GM21526 (cell line): ENCODE results near the gene STUM.
A peak's percentile ranks its signal among the peaks of the same experiment; 100 is the strongest.

ENCODE experiments used
- ATAC-seq: cut with Tn5 transposase; IDR thresholded peaks from one replicate; pipeline ENCODE4 v1.9.1; 2021; ENCODE audit warnings: moderate library complexity; ENCODE audit not compliant: unreplicated experiment, low FRiP score

Gene STUM

GRCh38 chr1:226619031-226619430, 70.5 kb downstream of the STUM start:
- ATAC-seq = no peak

- no peak for ATAC-seq
Observed at GRCh38 chr1:226622012-226622411, 73.4 kb downstream of the STUM start.

- no peak for ATAC-seq
Observed at GRCh38 chr1:226624526-226624925, 76.0 kb downstream of the STUM start.

- no peak for ATAC-seq
Observed at GRCh38 chr1:226625326-226625725, 76.8 kb downstream of the STUM start.

GRCh38 chr1:226625832-226626576, 77.4 kb downstream of the STUM start:
- ATAC-seq = peak; percentile 22

GRCh38 chr1:226626577-226626956, 78.0 kb downstream of the STUM start:
- peak; percentile 81 for ATAC-seq

- ATAC-seq = no peak
Observed at GRCh38 chr1:226627050-226627755, 78.6 kb downstream of the STUM start.

- no peak for ATAC-seq
Observed at GRCh38 chr1:226627924-226628611, 79.5 kb downstream of the STUM start.

GRCh38 chr1:226628612-226629155, 80.1 kb downstream of the STUM start:
- no peak for ATAC-seq

GRCh38 chr1:226629210-226629895, 80.8 kb downstream of the STUM start:
- no peak for ATAC-seq

GRCh38 chr1:226629896-226630550, 81.5 kb downstream of the STUM start:
- ATAC-seq = no peak

- no peak for ATAC-seq
Observed at GRCh38 chr1:226630592-226630991, 82.0 kb downstream of the STUM start.

- ATAC-seq = no peak
Observed at GRCh38 chr1:226631229-226632000, 82.9 kb downstream of the STUM start.

GRCh38 chr1:226632169-226632879, 83.8 kb downstream of the STUM start:
- ATAC-seq = no peak

- no peak for ATAC-seq
Observed at GRCh38 chr1:226632922-226633351, 84.4 kb downstream of the STUM start.

- peak; percentile 5 for ATAC-seq
Observed at GRCh38 chr1:226633541-226634165, 85.1 kb downstream of the STUM start.

- peak; percentile 73 for ATAC-seq
Observed at GRCh38 chr1:226634166-226634588, 85.6 kb downstream of the STUM start.

- no peak for ATAC-seq
Observed at GRCh38 chr1:226634611-226635246, 86.2 kb downstream of the STUM start.
